HepG2 (cell line): ENCODE measurements around the gene PRRC2A. TPM values are rescaled to one million over a fixed set of nuclear protein-coding genes. Genes with fewer than 3 reads are reported as not detected.

ENCODE experiments used
- FOXA1 ChIP-seq, 2 experiments: fragments of 450-650 bp in 1 of 2; sonication (generic) in 1 of 2; formaldehyde crosslinking in 1 of 2; IDR thresholded peaks; 2 replicates each; pipeline versions ENCODE4 v1.4.0 to v1.6.1; 2016 to 2020; ENCODE audit warnings: missing genetic modification reagents in 1 of 2
- HNRNPLL ChIP-seq: fragments of 200-400 bp; formaldehyde crosslinking; IDR thresholded peaks from 2 replicates; pipeline ENCODE4 v1.6.1; 2017; ENCODE audit warnings: mild to moderate bottlenecking, low read depth, low read length; ENCODE audit not compliant: poor library complexity, severe bottlenecking
- KAT2B ChIP-seq: fragments of 150-350 bp; IDR thresholded peaks from 2 replicates; pipeline ENCODE4 v1.6.1; 2014; ENCODE audit warnings: low read depth, low read length, borderline replicate concordance
- MIER3 ChIP-seq: IDR thresholded peaks from 2 replicates; pipeline ENCODE4 v1.6.1; 2016; ENCODE audit warnings: missing compliant biosample characterization, borderline replicate concordance
- PITX1 ChIP-seq: sonication (generic); formaldehyde crosslinking; IDR thresholded peaks from 2 replicates; pipeline ENCODE4 v1.5.1; 2020; ENCODE audit warnings: mild to moderate bottlenecking, missing genetic modification reagents
- RFXANK ChIP-seq: IDR thresholded peaks from 2 replicates; pipeline ENCODE4 v1.6.1; 2016
- SYNCRIP ChIP-seq: fragments of 200-400 bp; formaldehyde crosslinking; IDR thresholded peaks from 2 replicates; pipeline ENCODE4 v1.6.1; 2018; ENCODE audit warnings: mild to moderate bottlenecking, low read depth, low read length; ENCODE audit not compliant: insufficient read depth
- TCF7L2 ChIP-seq: IDR thresholded peaks from 2 replicates; pipeline ENCODE4 v1.6.1; 2011; ENCODE audit warnings: mild to moderate bottlenecking, low read depth, low read length, moderate library complexity
- ZBTB1 ChIP-seq: sonication (generic); formaldehyde crosslinking; IDR thresholded peaks from 2 replicates; pipeline ENCODE4 v1.4.0; 2020; ENCODE audit warnings: missing genetic modification reagents, borderline replicate concordance
- ZIK1 ChIP-seq: sonication (generic); formaldehyde crosslinking; IDR thresholded peaks from 2 replicates; pipeline ENCODE4 v1.5.0; 2020; ENCODE audit warnings: mild to moderate bottlenecking, low read depth, missing genetic modification reagents, borderline replicate concordance
- ZNF180 ChIP-seq: sonication (generic); formaldehyde crosslinking; IDR thresholded peaks from 2 replicates; pipeline ENCODE4 v1.4.0; 2020; ENCODE audit warnings: low read depth, missing genetic modification reagents, borderline replicate concordance
- ZNF333 ChIP-seq: sonication (generic); formaldehyde crosslinking; IDR thresholded peaks from 2 replicates; pipeline ENCODE4 v1.4.0; 2020; ENCODE audit warnings: mild to moderate bottlenecking, missing genetic modification reagents, borderline replicate concordance
- ZNF572 ChIP-seq: sonication (generic); formaldehyde crosslinking; IDR thresholded peaks from 2 replicates; pipeline ENCODE4 v1.5.1; 2020; ENCODE audit warnings: mild to moderate bottlenecking, missing genetic modification reagents
- ZNF674 ChIP-seq: sonication (generic); formaldehyde crosslinking; IDR thresholded peaks from 2 replicates; pipeline ENCODE4 v1.5.0; 2020; ENCODE audit warnings: low read depth, mild to moderate bottlenecking, missing genetic modification reagents
- ZNF879 ChIP-seq: sonication (generic); formaldehyde crosslinking; IDR thresholded peaks from 2 replicates; pipeline ENCODE4 v1.8.1; 2023; ENCODE audit warnings: missing genetic modification reagents
- polyA plus RNA-seq, 8 experiments: library from polyadenylated mRNA; depleted of rRNA in 3 of 8; stranded (reverse) in 7 of 8; unstranded in 1 of 8; fragments of >200 nt; fragmentation: Illumina TruSeq in 4 of 8; extraction: Trizol in 4 of 8; gene quantifications; 2 replicates each; pipeline versions ENCODE4 v1.2.1 to v1.2.3, GENCODE V29; 2011 to 2016; ENCODE audit warnings: low read depth in 4 of 8, missing spikeins in 1 of 8, mixed read lengths in 1 of 8; ENCODE audit not compliant: insufficient read depth in 1 of 8
- total RNA-seq, 5 experiments: library from RNA; depleted of rRNA; stranded (reverse); fragments of >200 nt; fragmentation: Illumina TruSeq; extraction: Trizol; gene quantifications; 2 replicates each; pipeline ENCODE4 v1.2.3, GENCODE V29; 2016; ENCODE audit warnings: low read depth in 1 of 5
- TF ChIP-seq, protein P1 (sequence below): sonication (generic); formaldehyde crosslinking; conservative IDR thresholded peaks from 2 replicates; pipeline ENCODE4 v1.4.0; 2020; ENCODE audit warnings: missing genetic modification reagents
- TF ChIP-seq, protein P2 (sequence below): sonication (generic); formaldehyde crosslinking; conservative IDR thresholded peaks from 2 replicates; pipeline ENCODE4 v1.4.0; 2020; ENCODE audit warnings: missing genetic modification reagents
- TF ChIP-seq, protein P3 (sequence below): sonication (generic); formaldehyde crosslinking; IDR thresholded peaks from 2 replicates; pipeline ENCODE4 v1.4.0; 2020; ENCODE audit warnings: missing genetic modification reagents, borderline replicate concordance
- TF ChIP-seq, protein P4 (sequence below): sonication (generic); formaldehyde crosslinking; IDR thresholded peaks from 2 replicates; pipeline ENCODE4 v1.5.0; 2020; ENCODE audit warnings: mild to moderate bottlenecking, missing genetic modification reagents

PRRC2A gene
- total and polyA plus RNA-seq, 2 of the 13 experiments (the other 11 are each of a cell fraction or from before 2014, with no cell fraction given), result 38.9 to 47.4 TPM

DNA sequence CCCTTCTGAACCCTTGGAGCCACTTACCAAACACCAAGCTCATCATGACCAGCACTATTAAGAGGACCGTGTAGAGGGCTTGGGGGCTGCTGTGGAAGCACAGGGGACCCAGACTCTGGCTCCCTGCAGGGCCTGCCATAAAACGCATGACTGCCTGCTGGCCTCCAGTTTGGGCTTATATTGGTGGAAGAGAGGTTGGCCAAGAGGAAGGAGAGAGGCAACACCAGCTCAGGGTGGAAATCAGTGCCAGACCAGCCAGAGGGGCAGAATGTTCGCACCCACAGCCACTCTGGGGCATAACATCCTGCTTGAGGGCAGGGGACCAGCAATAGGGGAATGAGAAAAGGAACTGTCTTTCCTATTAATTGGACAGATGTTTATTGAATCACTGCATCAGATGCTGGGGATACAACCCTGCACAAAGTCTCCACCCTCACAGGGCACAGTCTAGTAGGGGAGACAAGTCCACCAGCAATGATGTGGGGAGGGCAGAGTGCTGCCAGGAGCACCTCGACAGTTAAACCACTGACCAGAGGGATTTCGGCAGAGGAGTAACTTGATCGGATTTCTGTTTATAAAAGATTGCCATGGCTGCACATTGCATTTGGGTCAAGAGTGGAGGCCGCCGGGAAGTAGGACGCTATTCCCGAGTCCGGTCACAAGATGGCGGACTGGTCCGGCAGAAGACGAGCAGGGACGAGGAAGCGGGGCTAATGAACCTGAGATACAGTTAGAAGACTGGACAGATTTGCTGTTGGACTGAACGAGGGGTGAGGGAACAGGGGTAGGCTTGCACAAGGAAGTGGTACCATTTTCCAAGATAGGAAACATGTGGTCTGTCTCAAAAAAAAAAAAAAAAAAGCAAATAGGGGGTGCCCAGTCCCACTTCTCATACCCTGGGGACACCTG, 60.0 kb downstream of the PRRC2A start, which contains the start of gene LY6G5C (continued):
- no peak for TF ChIP-seq ZNF333
- TF ChIP-seq FOXA1 (IDR thresholded peaks at IDR 0.05), result no peak
- TF ChIP-seq FOXA1 (CRISPR knock-in tag; IDR thresholded peaks at IDR 0.05), result no peak
- TF ChIP-seq KAT2B, result no peak
- TF ChIP-seq ZNF879 (CRISPR knock-in tag), result no peak
- TF ChIP-seq, protein P1, sequence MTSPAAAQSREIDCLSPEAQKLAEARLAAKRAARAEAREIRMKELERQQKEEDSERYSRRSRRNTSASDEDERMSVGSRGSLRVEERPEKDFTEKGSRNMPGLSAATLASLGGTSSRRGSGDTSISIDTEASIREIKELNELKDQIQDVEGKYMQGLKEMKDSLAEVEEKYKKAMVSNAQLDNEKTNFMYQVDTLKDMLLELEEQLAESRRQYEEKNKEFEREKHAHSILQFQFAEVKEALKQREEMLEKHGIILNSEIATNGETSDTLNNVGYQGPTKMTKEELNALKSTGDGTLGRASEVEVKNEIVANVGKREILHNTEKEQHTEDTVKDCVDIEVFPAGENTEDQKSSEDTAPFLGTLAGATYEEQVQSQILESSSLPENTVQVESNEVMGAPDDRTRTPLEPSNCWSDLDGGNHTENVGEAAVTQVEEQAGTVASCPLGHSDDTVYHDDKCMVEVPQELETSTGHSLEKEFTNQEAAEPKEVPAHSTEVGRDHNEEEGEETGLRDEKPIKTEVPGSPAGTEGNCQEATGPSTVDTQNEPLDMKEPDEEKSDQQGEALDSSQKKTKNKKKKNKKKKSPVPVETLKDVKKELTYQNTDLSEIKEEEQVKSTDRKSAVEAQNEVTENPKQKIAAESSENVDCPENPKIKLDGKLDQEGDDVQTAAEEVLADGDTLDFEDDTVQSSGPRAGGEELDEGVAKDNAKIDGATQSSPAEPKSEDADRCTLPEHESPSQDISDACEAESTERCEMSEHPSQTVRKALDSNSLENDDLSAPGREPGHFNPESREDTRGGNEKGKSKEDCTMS (CRISPR knock-in tag), result no peak
- TF ChIP-seq ZNF674 (CRISPR knock-in tag), result no peak
- TF ChIP-seq, protein P2, sequence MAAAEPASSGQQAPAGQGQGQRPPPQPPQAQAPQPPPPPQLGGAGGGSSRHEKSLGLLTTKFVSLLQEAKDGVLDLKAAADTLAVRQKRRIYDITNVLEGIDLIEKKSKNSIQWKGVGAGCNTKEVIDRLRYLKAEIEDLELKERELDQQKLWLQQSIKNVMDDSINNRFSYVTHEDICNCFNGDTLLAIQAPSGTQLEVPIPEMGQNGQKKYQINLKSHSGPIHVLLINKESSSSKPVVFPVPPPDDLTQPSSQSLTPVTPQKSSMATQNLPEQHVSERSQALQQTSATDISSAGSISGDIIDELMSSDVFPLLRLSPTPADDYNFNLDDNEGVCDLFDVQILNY (CRISPR knock-in tag), result no peak
- TF ChIP-seq, protein P3, sequence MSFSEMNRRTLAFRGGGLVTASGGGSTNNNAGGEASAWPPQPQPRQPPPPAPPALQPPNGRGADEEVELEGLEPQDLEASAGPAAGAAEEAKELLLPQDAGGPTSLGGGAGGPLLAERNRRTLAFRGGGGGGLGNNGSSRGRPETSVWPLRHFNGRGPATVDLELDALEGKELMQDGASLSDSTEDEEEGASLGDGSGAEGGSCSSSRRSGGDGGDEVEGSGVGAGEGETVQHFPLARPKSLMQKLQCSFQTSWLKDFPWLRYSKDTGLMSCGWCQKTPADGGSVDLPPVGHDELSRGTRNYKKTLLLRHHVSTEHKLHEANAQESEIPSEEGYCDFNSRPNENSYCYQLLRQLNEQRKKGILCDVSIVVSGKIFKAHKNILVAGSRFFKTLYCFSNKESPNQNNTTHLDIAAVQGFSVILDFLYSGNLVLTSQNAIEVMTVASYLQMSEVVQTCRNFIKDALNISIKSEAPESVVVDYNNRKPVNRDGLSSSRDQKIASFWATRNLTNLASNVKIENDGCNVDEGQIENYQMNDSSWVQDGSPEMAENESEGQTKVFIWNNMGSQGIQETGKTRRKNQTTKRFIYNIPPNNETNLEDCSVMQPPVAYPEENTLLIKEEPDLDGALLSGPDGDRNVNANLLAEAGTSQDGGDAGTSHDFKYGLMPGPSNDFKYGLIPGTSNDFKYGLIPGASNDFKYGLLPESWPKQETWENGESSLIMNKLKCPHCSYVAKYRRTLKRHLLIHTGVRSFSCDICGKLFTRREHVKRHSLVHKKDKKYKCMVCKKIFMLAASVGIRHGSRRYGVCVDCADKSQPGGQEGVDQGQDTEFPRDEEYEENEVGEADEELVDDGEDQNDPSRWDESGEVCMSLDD (CRISPR knock-in tag), result no peak
- no peak for TF ChIP-seq TCF7L2
- TF ChIP-seq ZNF180 (CRISPR knock-in tag), result no peak
- TF ChIP-seq, protein P4, sequence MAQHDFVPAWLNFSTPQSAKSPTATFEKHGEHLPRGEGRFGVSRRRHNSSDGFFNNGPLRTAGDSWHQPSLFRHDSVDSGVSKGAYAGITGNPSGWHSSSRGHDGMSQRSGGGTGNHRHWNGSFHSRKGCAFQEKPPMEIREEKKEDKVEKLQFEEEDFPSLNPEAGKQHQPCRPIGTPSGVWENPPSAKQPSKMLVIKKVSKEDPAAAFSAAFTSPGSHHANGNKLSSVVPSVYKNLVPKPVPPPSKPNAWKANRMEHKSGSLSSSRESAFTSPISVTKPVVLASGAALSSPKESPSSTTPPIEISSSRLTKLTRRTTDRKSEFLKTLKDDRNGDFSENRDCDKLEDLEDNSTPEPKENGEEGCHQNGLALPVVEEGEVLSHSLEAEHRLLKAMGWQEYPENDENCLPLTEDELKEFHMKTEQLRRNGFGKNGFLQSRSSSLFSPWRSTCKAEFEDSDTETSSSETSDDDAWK (CRISPR knock-in tag), result no peak
- TF ChIP-seq SYNCRIP, result no peak
- TF ChIP-seq PITX1 (CRISPR knock-in tag), result 0 out of 2 replicates have a peak, but pooled peaks have one; percentile 62
- 0 out of 2 replicates have a peak, but pooled peaks have one; percentile 48 for TF ChIP-seq MIER3 (CRISPR knock-in tag)
- no peak for TF ChIP-seq ZIK1 (CRISPR knock-in tag)
- TF ChIP-seq RFXANK (CRISPR knock-in tag), result no peak
- TF ChIP-seq ZNF572 (CRISPR knock-in tag), result no peak
- no peak for TF ChIP-seq ZBTB1 (CRISPR knock-in tag)
- no peak for TF ChIP-seq HNRNPLL
